Globus pallidus (tissue), 1 donor: ENCODE measurements around the gene ZNF827.

ENCODE experiments used
- DNase-seq: peaks from one replicate; pipeline ENCODE4 v3.0.0-alpha.2; 2015; ENCODE audit warnings: low spot score

ZNF827 gene, protein sequence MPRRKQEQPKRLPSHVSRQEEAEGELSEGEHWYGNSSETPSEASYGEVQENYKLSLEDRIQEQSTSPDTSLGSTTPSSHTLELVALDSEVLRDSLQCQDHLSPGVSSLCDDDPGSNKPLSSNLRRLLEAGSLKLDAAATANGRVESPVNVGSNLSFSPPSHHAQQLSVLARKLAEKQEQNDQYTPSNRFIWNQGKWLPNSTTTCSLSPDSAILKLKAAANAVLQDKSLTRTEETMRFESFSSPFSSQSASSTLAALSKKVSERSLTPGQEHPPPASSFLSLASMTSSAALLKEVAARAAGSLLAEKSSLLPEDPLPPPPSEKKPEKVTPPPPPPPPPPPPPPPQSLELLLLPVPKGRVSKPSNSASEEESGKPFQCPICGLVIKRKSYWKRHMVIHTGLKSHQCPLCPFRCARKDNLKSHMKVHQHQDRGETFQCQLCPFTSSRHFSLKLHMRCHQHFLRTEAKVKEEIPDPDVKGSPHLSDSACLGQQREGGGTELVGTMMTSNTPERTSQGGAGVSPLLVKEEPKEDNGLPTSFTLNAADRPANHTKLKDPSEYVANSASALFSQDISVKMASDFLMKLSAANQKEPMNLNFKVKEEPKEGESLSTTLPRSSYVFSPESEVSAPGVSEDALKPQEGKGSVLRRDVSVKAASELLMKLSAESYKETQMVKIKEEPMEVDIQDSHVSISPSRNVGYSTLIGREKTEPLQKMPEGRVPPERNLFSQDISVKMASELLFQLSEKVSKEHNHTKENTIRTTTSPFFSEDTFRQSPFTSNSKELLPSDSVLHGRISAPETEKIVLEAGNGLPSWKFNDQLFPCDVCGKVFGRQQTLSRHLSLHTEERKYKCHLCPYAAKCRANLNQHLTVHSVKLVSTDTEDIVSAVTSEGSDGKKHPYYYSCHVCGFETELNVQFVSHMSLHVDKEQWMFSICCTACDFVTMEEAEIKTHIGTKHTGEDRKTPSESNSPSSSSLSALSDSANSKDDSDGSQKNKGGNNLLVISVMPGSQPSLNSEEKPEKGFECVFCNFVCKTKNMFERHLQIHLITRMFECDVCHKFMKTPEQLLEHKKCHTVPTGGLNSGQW

GRCh38 chr4:145938618-145939440, at the start of gene ZNF827:
Gene ZNF827 (minus strand): TSS chr4:145938823. CDS start chr4:145938407, 416 bp downstream.
- DNase-seq, result peak; percentile 76

DNA sequence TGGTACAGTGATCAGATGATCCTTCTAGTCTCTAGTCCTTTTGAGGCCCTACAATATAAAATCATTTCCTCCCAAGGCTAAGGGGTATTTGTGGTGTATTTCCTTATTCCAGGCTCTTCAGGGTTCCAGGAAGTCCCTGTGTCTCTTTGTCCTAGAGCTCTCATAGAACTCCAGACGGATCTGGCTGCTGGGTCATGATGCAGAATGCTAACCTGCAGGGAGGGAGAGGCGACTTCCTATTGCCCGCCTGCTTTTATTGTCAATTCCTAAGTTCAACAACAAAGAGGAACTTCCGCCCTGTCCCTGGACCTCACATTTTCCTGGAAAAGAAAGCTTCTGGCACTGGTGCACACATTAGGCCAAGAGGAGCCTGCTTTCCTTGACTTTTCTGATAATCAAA, 45.9 kb upstream of the ZNF827 start:
- DNase-seq, result no peak

DNA sequence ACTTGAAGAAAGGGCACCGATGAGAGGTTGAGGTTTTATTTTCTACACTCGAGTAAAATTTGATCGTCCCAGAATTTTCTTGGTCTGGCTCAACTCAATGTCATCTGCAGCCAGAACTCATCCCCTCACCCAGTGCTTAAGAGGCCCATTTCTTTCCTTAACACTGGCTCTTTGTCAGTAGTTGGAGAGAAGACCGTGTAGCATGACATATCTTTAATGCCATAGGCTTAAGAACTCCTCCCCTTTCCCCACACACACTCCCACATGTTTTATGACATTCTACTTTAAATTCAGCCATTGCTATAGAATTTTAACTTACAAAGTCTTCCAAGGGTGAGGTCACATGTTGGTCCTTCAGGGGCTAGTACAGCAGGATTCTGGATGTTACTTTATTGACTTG, 44.2 kb upstream of the ZNF827 start:
- DNase-seq, result no peak

- no peak for DNase-seq
Observed at GRCh38 chr4:145979160-145979559, 40.5 kb upstream of the ZNF827 start.

- no peak for DNase-seq
Observed at GRCh38 chr4:145976680-145977079, 38.1 kb upstream of the ZNF827 start.

DNA sequence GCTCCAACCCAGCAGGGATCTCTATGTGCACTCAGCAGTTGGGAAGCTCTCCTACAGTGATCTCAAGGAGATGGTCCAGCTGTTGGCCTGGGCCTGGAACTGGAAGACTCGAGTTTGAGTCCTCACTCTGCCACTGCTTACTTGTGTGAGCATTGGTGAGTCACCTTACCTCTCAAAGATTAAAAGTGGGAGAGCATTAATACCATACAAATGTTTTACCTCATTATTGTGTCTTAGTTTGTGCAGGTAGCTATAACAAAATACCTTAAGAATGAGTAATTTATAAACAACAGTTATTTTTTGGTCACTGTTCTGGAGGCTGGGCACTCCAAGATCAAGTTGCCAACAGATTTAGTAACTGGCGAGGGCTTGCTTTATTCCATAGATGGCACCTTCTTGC, 21.4 kb upstream of the ZNF827 start:
- no peak for DNase-seq

GRCh38 chr4:145957302-145957701, 18.7 kb upstream of the ZNF827 start:
- DNase-seq, result no peak

DNA sequence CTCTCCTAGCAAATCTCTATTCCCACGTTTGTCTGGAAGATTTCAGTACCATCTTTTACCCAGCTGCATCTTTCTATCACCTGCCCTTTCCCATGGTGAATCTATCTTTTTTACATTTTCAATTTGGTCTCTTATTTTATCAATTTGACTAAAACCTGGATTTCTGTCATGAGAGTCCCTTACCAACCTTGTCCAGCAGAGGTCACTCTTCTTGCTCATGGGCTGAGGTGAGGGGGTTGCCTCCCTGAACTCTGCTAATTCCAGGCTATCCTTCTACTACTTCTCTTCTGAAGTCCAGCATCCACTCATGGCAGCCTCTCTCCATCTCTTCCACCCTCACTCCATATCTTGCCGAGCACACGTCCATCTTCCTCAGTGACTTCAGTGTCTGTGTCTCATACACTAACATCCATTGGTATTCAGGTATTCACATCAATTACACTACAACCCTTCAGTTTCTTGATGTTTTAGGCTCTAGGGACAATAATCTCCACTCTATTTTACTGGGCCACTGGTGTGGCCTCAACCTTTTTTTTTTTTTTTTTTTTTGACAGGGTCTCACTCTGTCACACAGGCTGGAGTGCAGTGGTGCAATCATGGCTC, 17.8 kb upstream of the ZNF827 start:
- DNase-seq, result no peak

GRCh38 chr4:145954924-145955339, 16.3 kb upstream of the ZNF827 start:
- DNase-seq, result no peak

- no peak for DNase-seq
Observed at GRCh38 chr4:145951931-145952330, 13.3 kb upstream of the ZNF827 start.

DNA sequence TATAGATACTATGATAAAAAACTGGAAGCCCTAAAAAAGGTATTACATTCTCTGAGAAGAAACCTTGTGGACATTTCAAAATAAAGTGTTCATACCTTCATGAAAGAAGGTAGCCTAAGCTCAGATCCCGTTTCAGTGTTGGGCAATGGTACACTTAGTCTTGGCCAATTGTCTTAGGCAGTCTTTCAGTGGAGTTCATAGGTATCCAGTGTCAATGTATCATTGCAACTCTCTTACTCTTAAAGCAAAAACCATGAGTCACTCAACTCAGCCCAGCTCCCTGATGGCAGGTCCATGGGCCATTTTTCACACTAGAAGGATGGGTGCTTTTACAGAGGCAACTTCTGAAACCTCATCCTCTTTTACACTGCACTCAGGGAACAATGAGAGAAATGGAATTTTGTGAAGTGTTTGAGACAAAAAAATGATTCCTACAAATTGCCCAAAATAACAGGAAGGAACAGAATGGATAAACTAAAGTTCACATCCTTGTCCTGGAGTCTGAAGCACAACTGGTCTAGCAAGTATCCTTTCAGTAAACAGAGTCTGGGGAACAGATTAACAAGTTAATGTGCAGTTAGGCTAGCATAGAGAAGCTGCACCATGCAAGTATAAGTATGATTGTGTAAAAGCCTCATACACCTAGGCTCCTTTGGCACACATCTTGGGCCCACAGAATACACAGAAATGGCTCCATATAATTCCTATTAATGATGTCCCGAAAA, 7.0 kb upstream of the ZNF827 start:
- no peak for DNase-seq

DNA sequence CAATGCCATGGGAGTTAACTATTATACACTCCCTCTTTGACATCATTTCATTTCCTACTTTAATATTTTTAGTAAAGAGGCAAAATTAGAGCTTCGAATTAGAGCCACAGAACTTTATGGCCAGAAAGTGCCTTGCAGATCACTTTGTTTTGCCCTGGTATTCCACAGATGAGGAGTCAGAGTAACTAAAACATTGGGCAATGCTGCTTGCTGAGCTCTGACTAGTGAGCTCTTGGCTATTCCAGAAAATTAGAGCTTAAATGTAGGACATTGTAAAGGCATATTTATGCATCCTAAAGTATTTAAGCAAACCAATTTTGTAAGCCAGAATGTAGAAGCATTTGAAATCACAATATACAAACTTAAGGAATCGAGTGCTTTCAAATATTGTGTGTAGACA, 6.3 kb upstream of the ZNF827 start:
- no peak for DNase-seq

DNA sequence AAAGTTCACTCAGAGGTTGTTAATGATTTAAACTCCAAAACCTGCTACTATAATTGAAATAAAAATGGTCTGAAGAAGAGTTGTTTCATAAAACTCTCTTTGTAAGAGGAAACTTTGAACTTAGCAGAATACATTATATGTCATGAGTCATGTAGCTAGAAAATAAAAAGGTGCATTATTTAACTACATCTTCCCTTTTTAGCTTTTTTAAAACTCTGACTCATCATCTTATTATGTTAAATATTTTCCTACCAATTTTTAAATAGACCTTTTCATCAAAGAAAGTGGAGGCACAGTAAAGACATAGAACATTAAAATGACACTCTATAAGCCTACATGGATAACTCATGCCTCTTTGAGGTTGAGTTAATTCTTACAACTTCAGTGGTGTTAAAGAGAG, 1.2 kb upstream of the ZNF827 start:
- DNase-seq, result no peak

- DNase-seq, result no peak
Observed at GRCh38 chr4:145939441-145939750, 773 bp upstream of the ZNF827 start.

- DNase-seq, result peak; percentile 51
Observed at GRCh38 chr4:145937971-145938611, 532 bp downstream of the ZNF827 start.

DNA sequence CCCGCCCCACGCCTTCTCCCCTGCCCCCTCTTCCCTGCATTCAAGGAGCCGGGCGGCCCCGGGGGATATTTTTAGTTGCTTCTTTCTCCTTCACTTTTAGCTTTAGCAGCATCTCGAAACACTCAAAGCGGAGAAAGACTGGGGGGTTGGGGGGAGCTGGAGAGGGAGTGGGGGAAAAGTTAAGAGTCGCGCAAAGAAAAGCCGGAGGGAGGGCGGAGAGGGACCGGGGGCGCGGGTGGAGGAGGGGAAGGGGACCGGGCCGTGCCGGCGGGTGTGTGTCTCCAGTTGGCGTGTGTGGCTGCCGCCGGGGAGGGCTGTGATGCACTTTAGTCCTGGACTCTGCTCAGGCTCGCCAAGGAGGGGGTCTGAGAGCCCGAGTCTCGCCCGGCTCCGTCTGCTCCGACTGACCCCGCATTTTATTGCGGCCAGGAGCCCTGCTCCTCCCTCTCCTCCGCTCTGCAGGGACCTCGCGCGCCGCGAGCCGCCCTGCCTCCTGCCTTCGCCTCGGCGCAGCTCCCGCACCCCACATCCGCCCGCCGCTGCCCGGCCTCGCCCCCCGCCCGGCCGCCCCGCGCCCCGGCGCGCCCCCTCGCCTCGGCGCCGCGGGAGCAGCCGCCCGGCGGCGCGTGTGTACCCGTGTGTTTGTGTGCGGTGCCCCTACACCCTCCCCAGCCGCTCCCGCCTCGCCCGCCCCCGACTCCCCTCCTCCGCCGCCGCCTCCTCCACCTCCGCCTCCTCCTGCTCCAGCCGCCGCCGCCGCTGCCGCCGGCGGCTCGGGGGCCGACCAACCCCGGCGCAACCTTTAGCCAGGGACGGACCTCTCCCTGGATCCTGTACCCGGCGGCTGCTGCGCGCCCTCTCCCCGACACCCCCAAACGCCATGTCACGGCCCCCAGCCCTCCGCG, 1.4 kb downstream of the ZNF827 start:
- DNase-seq, result peak; percentile 72

DNA sequence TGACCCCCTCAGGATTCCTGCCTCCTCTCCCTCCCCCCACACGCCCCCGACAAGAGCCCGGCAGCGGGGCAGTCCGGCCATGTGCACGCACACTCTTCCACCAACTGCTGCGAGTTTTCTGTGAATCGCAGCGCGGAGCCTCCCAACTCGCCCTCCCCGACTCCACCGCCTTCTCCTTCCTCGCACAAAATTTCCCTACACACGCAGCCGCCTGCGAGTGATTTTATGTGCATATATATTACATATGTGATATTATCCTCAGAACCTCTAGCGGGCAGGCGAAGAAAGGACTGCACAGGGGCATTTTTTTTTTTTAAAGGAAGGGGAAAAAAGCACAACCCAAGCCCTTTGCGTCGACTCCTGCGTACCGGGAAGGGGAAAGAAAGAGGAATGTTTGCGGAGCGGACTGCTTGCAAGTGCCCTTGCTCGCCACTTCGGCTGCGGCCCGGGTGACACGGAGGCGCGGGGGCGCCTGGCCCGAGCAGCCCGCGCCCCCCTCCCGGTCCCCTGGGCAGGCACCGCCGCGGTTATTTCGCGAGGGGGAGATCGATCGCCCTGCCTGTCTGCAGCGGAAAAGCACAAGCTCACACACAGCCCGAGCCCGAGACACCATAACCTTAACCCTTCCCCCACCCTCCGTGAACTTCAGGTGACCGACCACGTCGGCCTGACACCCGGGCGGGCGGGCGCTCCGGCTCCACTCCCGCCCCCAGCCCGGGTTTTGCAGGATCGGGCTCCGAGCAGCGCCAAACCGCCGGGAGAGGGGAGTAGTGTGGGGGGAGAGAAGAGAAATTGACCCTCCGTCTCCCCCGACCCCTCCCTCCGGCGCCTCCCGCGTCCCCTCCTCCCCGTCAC, 2.3 kb downstream of the ZNF827 start:
- DNase-seq, result peak; percentile 72
